Measurements from ENCODE around the gene ITCH.

ITCH gene

GRCh38 chr20:34544109-34544796 is 181.2 kb downstream of the ITCH start:
- TF ChIP-seq HDGF (IDR thresholded peaks at IDR 0.05; ENCODE audit: borderline replicate concordance) (no peak), ARNT (IDR thresholded peaks at IDR 0.05) (no peak), LEF1 (IDR thresholded peaks at IDR 0.05; ENCODE audit: borderline replicate concordance) (no peak), BHLHE40 (IDR thresholded peaks at IDR 0.05; ENCODE audit: borderline replicate concordance) (no peak), SUZ12 (IDR thresholded peaks at IDR 0.05) (no peak), FOXK2 (IDR thresholded peaks at IDR 0.05) (no peak), L3MBTL2 (conservative IDR thresholded peaks at IDR 0.05) (no peak)
- no peak for DNase-seq (ENCODE audit: extremely low spot score)
- ChIA-PET POLR2A (no interaction called here), CTCF (interaction anchor here (1.0 kb wide), 1 partner anchor 225 kb away, joined by 3 read pairs; no protein-coding TSS in a partner anchor)

- POLR2A ChIA-PET: no interaction called here
- no peak for TF ChIP-seq TARDBP (IDR thresholded peaks at IDR 0.05)
- no peak for TF ChIP-seq CTBP1 (IDR thresholded peaks at IDR 0.05; ENCODE audit: borderline replicate concordance)
- no peak for TF ChIP-seq LEF1 (IDR thresholded peaks at IDR 0.05; ENCODE audit: borderline replicate concordance)
- TF ChIP-seq ARNT (IDR thresholded peaks at IDR 0.05): no peak
- no peak for TF ChIP-seq FOXM1 (IDR thresholded peaks at IDR 0.05; ENCODE audit: borderline replicate concordance)
- TF ChIP-seq PKNOX1 (IDR thresholded peaks at IDR 0.05): no peak
- TF ChIP-seq BHLHE40 (IDR thresholded peaks at IDR 0.05; ENCODE audit: borderline replicate concordance): no peak
- no peak for TF ChIP-seq ZNF384 (IDR thresholded peaks at IDR 0.05)
- no peak for TF ChIP-seq FOXA1 (IDR thresholded peaks at IDR 0.05)
- no peak for TF ChIP-seq L3MBTL2 (conservative IDR thresholded peaks at IDR 0.05)
- no peak for TF ChIP-seq SP1 (IDR thresholded peaks at IDR 0.05)
- TF ChIP-seq SUZ12 (IDR thresholded peaks at IDR 0.05): no peak
- no peak for TF ChIP-seq FOXK2 (IDR thresholded peaks at IDR 0.05)
- TF ChIP-seq NFRKB (IDR thresholded peaks at IDR 0.05): no peak
- no peak for TF ChIP-seq ELF4 (IDR thresholded peaks at IDR 0.05)
- TF ChIP-seq HDGF (IDR thresholded peaks at IDR 0.05; ENCODE audit: borderline replicate concordance): no peak
- CTCF ChIA-PET: no interaction called here
- no peak for DNase-seq (ENCODE audit: extremely low spot score)
Measured at GRCh38 chr20:34546751-34547181, 183.7 kb downstream of the ITCH start.

- DNase-seq (ENCODE audit: extremely low spot score): no peak
- CTCF ChIA-PET: interaction anchor here (0.7 kb wide), 1 partner anchor 293 kb away, joined by 6 read pairs; no protein-coding TSS in a partner anchor
- TF ChIP-seq L3MBTL2 (conservative IDR thresholded peaks at IDR 0.05) (no peak), ARNT (IDR thresholded peaks at IDR 0.05) (no peak), ELF4 (IDR thresholded peaks at IDR 0.05) (no peak), FOXK2 (IDR thresholded peaks at IDR 0.05) (no peak), PKNOX1 (IDR thresholded peaks at IDR 0.05) (no peak), HDGF (IDR thresholded peaks at IDR 0.05; ENCODE audit: borderline replicate concordance) (no peak), BHLHE40 (IDR thresholded peaks at IDR 0.05; ENCODE audit: borderline replicate concordance) (no peak), SUZ12 (IDR thresholded peaks at IDR 0.05) (no peak), FOXM1 (IDR thresholded peaks at IDR 0.05; ENCODE audit: borderline replicate concordance) (no peak), TARDBP (IDR thresholded peaks at IDR 0.05) (no peak), ZNF384 (IDR thresholded peaks at IDR 0.05) (no peak), NFRKB (IDR thresholded peaks at IDR 0.05) (no peak), FOXA1 (IDR thresholded peaks at IDR 0.05) (no peak), CTBP1 (IDR thresholded peaks at IDR 0.05; ENCODE audit: borderline replicate concordance) (no peak), LEF1 (IDR thresholded peaks at IDR 0.05; ENCODE audit: borderline replicate concordance) (no peak)
- POLR2A ChIA-PET: no interaction called here
Measured at GRCh38 chr20:34547844-34548613, 185.0 kb downstream of the ITCH start.

- no peak for DNase-seq (ENCODE audit: extremely low spot score)
- ChIA-PET POLR2A (no interaction called here), CTCF (no interaction called here)
- no peak for TF ChIP-seq SUZ12 (IDR thresholded peaks at IDR 0.05)
- no peak for TF ChIP-seq NFRKB (IDR thresholded peaks at IDR 0.05)
- peak; percentile 45; the same call in 1 of the 2 replicates for TF ChIP-seq L3MBTL2 (conservative IDR thresholded peaks at IDR 0.05)
Measured at GRCh38 chr20:34549291-34549928, 186.3 kb downstream of the ITCH start.

DNA sequence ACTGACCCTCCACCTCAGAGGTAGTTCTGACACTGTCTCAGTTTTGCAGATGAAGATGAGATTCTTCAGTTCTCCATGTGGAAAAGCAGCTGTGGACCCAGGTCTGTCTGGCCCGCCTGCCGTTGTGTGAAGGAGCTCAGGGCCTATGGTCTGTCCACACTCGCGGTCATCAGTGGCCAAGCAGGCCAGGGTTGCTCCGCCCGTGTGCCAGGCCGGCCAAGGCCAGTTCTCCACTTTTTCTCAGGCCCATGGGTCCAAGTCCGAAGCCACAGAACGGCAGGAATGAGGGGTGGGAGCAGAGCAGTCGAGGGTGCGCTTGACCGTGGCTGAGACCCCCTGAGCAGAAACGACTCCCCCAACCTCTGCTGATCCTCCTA is 186.8 kb downstream of the ITCH start:
- ChIA-PET POLR2A (no interaction called here), CTCF (no interaction called here)
- TF ChIP-seq ARNT (IDR thresholded peaks at IDR 0.05) (no peak), TARDBP (IDR thresholded peaks at IDR 0.05) (no peak)
- DNase-seq (ENCODE audit: extremely low spot score): no peak

GRCh38 chr20:34552569-34552968 is 189.5 kb downstream of the ITCH start:
- DNase-seq (ENCODE audit: extremely low spot score): no peak
- ChIA-PET CTCF (no interaction called here), POLR2A (no interaction called here)
- TF ChIP-seq ZNF384 (IDR thresholded peaks at IDR 0.05) (no peak), HDGF (IDR thresholded peaks at IDR 0.05; ENCODE audit: borderline replicate concordance) (no peak), SUZ12 (IDR thresholded peaks at IDR 0.05) (no peak), FOXM1 (IDR thresholded peaks at IDR 0.05; ENCODE audit: borderline replicate concordance) (no peak), PKNOX1 (IDR thresholded peaks at IDR 0.05) (no peak), NFRKB (IDR thresholded peaks at IDR 0.05) (no peak), ELF4 (IDR thresholded peaks at IDR 0.05) (no peak), BHLHE40 (IDR thresholded peaks at IDR 0.05; ENCODE audit: borderline replicate concordance) (no peak), FOXA1 (IDR thresholded peaks at IDR 0.05) (no peak), FOXK2 (IDR thresholded peaks at IDR 0.05) (no peak), CTBP1 (IDR thresholded peaks at IDR 0.05; ENCODE audit: borderline replicate concordance) (no peak), SP1 (IDR thresholded peaks at IDR 0.05) (no peak), ARNT (IDR thresholded peaks at IDR 0.05) (no peak), TARDBP (IDR thresholded peaks at IDR 0.05) (no peak), LEF1 (IDR thresholded peaks at IDR 0.05; ENCODE audit: borderline replicate concordance) (no peak), L3MBTL2 (conservative IDR thresholded peaks at IDR 0.05) (no peak)
